22Rv1 (cell line): ENCODE data around the gene FAM149B1.

ENCODE experiments used
- CTCF ChIP-seq: fragments of 450-650 bp; IDR thresholded peaks from 2 replicates; pipeline ENCODE4 v1.5.1; 2017; ENCODE audit warnings: mild to moderate bottlenecking
- ZFX ChIP-seq: fragments of 450-650 bp; IDR thresholded peaks from 2 replicates; pipeline ENCODE4 v1.6.1; 2017; ENCODE audit warnings: antibody characterized with exemption, borderline replicate concordance

GRCh38 chr10:73232887-73233286 lies 65.0 kb downstream of the FAM149B1 start:
- TF ChIP-seq CTCF (0 out of 2 replicates have a peak, but pooled peaks have one; percentile 23), ZFX (no peak)
